SK-MEL-5 (cell line): ENCODE results near the gene MFSD6. TPM values are rescaled to one million over a fixed set of nuclear protein-coding genes. Genes with fewer than 3 reads are reported as not detected.
A peak's percentile ranks its signal among the peaks of the same experiment; 100 is the strongest.
"Not testable (repeated sequence)": the region's sequence is repeated elsewhere in the genome, so short reads cannot be mapped to it uniquely, and the experiment has no call there.

Experiments used
- DNase-seq: peaks from one replicate; pipeline ENCODE4 v3.0.0-alpha.2; 2016; ENCODE audit warnings: low read depth, low spot score
- in situ Hi-C: cut with HindIII; loops from 2 replicates; pipeline ENCODE4 v1.10.0; 2016; ENCODE audit warnings: low sequenced_read_pairs, high pct_unique_total_duplicates, low pct_unique_long_range_greater_than_20kb
- total RNA-seq: library from RNA; depleted of rRNA; stranded (reverse); fragments of >200 nt; shearing (Covaris generic); gene quantifications from 2 replicates; pipeline ENCODE4 v1.2.3, GENCODE V29; 2014

The MFSD6 gene
- total RNA-seq, 1 experiment from 2014 or later = 6.7 TPM

- no peak for DNase-seq
- in situ Hi-C loops = no loop called here
These were observed 43.5 kb downstream of the MFSD6 start for GRCh38 chr2:190451561-190452176.

GRCh38 chr2:190452433-190452832 is 44.3 kb downstream of the MFSD6 start:
- in situ Hi-C loops = no loop called here
- no peak for DNase-seq

GRCh38 chr2:190454795-190455194 is 46.6 kb downstream of the MFSD6 start:
- DNase-seq = no peak
- in situ Hi-C loops = no loop called here

- in situ Hi-C loops = no loop called here
These were observed 47.4 kb downstream of the MFSD6 start for GRCh38 chr2:190455358-190456095.

GRCh38 chr2:190456833-190457232 is 48.7 kb downstream of the MFSD6 start:
- DNase-seq = no peak
- in situ Hi-C loops = no loop called here

More at GRCh38 chr2:190455358-190456095, 47.4 kb downstream of the MFSD6 start:
- no peak for DNase-seq

- in situ Hi-C loops = no loop called here
- DNase-seq = no peak
These were observed 49.1 kb downstream of the MFSD6 start for GRCh38 chr2:190457256-190457655.

GRCh38 chr2:190458352-190459107 is 50.4 kb downstream of the MFSD6 start:
- in situ Hi-C loops = no loop called here
- no peak for DNase-seq

GRCh38 chr2:190459881-190460280 is 51.7 kb downstream of the MFSD6 start:
- in situ Hi-C loops = no loop called here
- DNase-seq = no peak

- DNase-seq = no peak
- in situ Hi-C loops = no loop called here
These were observed 52.3 kb downstream of the MFSD6 start for GRCh38 chr2:190460487-190460886.

- in situ Hi-C loops = no loop called here
- no peak for DNase-seq
These were observed 54.0 kb downstream of the MFSD6 start for GRCh38 chr2:190462181-190462580.

GRCh38 chr2:190462611-190463010 is 54.5 kb downstream of the MFSD6 start:
- DNase-seq = no peak
- in situ Hi-C loops = no loop called here

GRCh38 chr2:190465060-190465459 is 56.9 kb downstream of the MFSD6 start:
- in situ Hi-C loops = no loop called here
- no peak for DNase-seq

GRCh38 chr2:190466819-190467446 is 58.8 kb downstream of the MFSD6 start:
- in situ Hi-C loops = no loop called here
- no peak for DNase-seq

- peak; percentile 21 for DNase-seq
- in situ Hi-C loops = no loop called here
These were observed 59.5 kb downstream of the MFSD6 start for GRCh38 chr2:190467575-190468083.

- in situ Hi-C loops, DNase-seq: not testable (repeated sequence)
These were observed 60.2 kb downstream of the MFSD6 start for GRCh38 chr2:190468354-190468753.

- in situ Hi-C loops = no loop called here
- DNase-seq = peak; percentile 82
These were observed 60.8 kb downstream of the MFSD6 start for GRCh38 chr2:190468814-190469569.

- peak; percentile 66 for DNase-seq
- in situ Hi-C loops = no loop called here
These were observed 61.6 kb downstream of the MFSD6 start for GRCh38 chr2:190469771-190470170.
